ENCODE results near the gene TPRN.

DNA sequence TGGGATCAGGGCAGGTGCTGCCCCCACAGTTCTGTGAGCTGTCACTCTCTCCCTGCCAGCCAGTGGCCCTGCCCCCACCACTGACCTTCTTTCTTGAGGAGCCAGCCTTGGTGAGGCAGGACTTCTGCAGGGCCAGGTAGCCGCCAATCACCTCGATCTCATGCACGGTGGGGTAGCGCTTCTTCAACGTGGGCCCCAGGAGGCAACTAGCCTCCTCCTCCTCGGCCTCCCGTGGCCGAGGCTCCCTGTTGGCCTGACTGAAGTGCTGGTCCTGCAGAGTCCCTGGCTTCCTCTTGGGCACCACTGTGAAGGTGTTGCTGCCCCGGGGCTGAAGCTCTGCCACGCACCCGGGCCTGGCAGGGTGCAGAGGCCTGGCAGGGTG is 1.6 kb downstream of the TPRN start:
- TF ChIP-seq YY1 (IDR thresholded peaks at IDR 0.05; ENCODE audit: insufficient read depth, insufficient read length) (no peak), ZNF274 (IDR thresholded peaks at IDR 0.05; ENCODE audit: low read depth, low read length) (no peak)
